HG03342 (cell line): ENCODE data around the gene RBM46.
"Not testable (repeated sequence)": the region's sequence is repeated elsewhere in the genome, so short reads cannot be mapped to it uniquely, and the experiment has no call there.

ENCODE experiments used
- ATAC-seq: cut with Tn5 transposase; IDR thresholded peaks from one replicate; pipeline ENCODE4 v1.9.1; 2021; ENCODE audit warnings: mild to moderate bottlenecking, moderate library complexity; ENCODE audit not compliant: unreplicated experiment

RBM46 gene

GRCh38 chr4:154836513-154836912 lies 55.4 kb downstream of the RBM46 start:
- no peak for ATAC-seq

GRCh38 chr4:154838155-154838554 lies 57.1 kb downstream of the RBM46 start:
- no peak for ATAC-seq

GRCh38 chr4:154838694-154839093 lies 57.6 kb downstream of the RBM46 start:
- no peak for ATAC-seq

- no peak for ATAC-seq
Measured at GRCh38 chr4:154854362-154854761, 73.3 kb downstream of the RBM46 start.

- ATAC-seq: no peak
Measured at GRCh38 chr4:154858166-154858565, 77.1 kb downstream of the RBM46 start.

GRCh38 chr4:154868414-154869194 lies 87.5 kb downstream of the RBM46 start:
- ATAC-seq: no peak

- ATAC-seq: no peak
Measured at GRCh38 chr4:154869301-154869700, 88.2 kb downstream of the RBM46 start.

- no peak for ATAC-seq
Measured at GRCh38 chr4:154872198-154872597, 91.1 kb downstream of the RBM46 start.

- not testable (repeated sequence) for ATAC-seq
Measured at GRCh38 chr4:154874049-154874448, 93.0 kb downstream of the RBM46 start.

GRCh38 chr4:154877110-154877760 lies 96.2 kb downstream of the RBM46 start:
- no peak for ATAC-seq
